KOPT-K1 (cell line): ENCODE data around the gene RSPH4A.
"Not testable (repeated sequence)": the region's sequence is repeated elsewhere in the genome, so short reads cannot be mapped to it uniquely, and the experiment has no call there.

Experiments
- H3K27ac ChIP-seq: fragments of 200-600 bp; sonication (generic); 2 replicates; pipeline ENCODE4 v1.5.1; 2016; ENCODE audit warnings: antibody characterized with exemption, mild to moderate bottlenecking, low read depth, low read length; ENCODE audit not compliant: poor library complexity, severe bottlenecking
- H3K36me3 ChIP-seq: fragments of 200-600 bp; sonication (generic); 2 replicates; pipeline ENCODE4 v1.5.1; 2017; ENCODE audit warnings: antibody characterized with exemption, mild to moderate bottlenecking, low read length, moderate library complexity; ENCODE audit not compliant: insufficient read depth
- H3K9me3 ChIP-seq: fragments of 200-600 bp; sonication (generic); 2 replicates; pipeline ENCODE4 v1.5.1; 2017; ENCODE audit warnings: antibody characterized with exemption, low read length, mild to moderate bottlenecking; ENCODE audit not compliant: insufficient read depth, poor library complexity, severe bottlenecking

Gene RSPH4A

GRCh38 chr6:116664169-116664568 lies 47.9 kb downstream of the RSPH4A start:
- H3K27ac ChIP-seq, H3K9me3 ChIP-seq: not testable (repeated sequence)
- peaks cover 30% of the 10 kb centered on the region for H3K36me3 ChIP-seq

DNA sequence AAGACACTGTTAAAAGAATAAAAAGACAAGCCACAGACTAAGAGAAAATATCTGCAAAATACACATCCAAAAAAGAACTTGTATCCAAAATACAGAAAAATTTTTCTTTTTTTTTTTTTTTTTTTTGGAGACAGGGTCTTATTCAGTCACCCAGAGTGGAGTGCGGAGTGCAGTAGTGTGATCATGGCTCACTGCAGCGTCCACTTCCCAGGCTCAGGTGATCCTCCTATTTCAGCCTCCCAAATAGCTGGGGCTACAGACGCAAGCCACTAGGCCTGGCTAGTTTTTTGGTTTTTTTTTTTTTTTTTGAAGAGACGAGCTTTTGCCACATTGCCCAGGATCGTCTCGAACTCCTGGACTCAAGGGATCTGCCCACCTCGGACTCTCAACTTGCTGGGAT lies 49.2 kb downstream of the RSPH4A start:
- Histone ChIP-seq H3K9me3 (no peaks in the 10 kb centered on the region), H3K27ac (no peak overlapping the region), H3K36me3 (peaks cover 20% of the 10 kb centered on the region)

GRCh38 chr6:116666869-116667268 lies 50.6 kb downstream of the RSPH4A start:
- Histone ChIP-seq H3K27ac (no peak overlapping the region), H3K36me3 (peaks cover 20% of the 10 kb centered on the region), H3K9me3 (no peaks in the 10 kb centered on the region)

- Histone ChIP-seq H3K36me3 (peaks cover 20% of the 10 kb centered on the region), H3K9me3 (no peaks in the 10 kb centered on the region), H3K27ac (peak overlapping the region; percentile 84)
These were observed 51.3 kb downstream of the RSPH4A start for GRCh38 chr6:116667623-116668022.

GRCh38 chr6:116672306-116672705 lies 56.0 kb downstream of the RSPH4A start:
- H3K27ac ChIP-seq: no peak overlapping the region
- H3K9me3 ChIP-seq: no peaks in the 10 kb centered on the region
- no peaks in the 10 kb centered on the region for H3K36me3 ChIP-seq

- Histone ChIP-seq H3K27ac (no peak overlapping the region), H3K9me3 (no peaks in the 10 kb centered on the region)
These were observed 59.7 kb downstream of the RSPH4A start for GRCh38 chr6:116676021-116676420.

DNA sequence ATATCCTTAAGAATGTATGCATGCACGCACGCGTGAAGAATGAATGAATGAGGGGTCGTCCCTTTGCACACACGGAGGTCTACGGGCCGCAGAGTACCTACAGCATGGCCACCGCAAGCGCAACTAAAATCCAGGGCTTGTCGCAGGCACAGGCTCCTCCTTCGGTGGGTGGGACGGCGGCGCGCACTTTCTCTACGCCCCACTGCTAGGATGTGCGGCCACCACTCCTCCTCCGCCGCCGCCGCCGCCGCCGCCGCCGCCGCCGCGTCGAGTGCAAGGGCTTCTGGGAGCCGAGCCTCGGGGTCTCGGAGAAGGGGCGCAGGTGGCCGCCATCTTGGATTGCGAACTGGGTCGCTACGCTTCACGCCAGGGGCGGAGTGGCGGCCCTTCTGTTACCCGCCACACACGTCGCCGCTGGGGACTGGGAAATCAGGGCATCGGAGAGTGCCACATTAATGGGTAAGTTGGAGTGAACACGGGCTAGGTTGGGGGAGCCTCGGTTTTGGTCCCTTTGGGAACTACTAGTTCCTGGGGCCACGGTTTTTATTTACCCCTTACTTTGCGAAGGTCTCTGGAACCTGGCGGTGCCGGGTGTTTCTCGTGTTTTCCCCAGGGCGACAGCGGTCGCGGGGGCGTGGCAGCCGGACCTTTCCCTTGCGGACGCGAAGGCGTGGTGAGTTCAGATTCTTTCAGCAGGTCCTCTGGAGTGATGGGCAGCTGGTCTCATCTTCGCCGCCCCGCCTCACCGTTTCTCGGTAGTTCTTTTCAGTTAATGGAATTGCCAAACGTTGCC lies 64.8 kb downstream of the RSPH4A start, which contains the start of gene KPNA5:
TSS of gene KPNA5 (plus strand) at position 332 of the 793 bp plus-strand sequence. CDS start at position 456, 124 bp downstream.
- Histone ChIP-seq H3K27ac (peak within 1 kb of the TSS; percentile 79), H3K36me3 (peaks cover 20% of the 10 kb centered on the region), H3K9me3 (no peaks in the 10 kb centered on the region)

More at GRCh38 chr6:116676021-116676420, 59.7 kb downstream of the RSPH4A start:
- H3K36me3 ChIP-seq: no peaks in the 10 kb centered on the region

DNA sequence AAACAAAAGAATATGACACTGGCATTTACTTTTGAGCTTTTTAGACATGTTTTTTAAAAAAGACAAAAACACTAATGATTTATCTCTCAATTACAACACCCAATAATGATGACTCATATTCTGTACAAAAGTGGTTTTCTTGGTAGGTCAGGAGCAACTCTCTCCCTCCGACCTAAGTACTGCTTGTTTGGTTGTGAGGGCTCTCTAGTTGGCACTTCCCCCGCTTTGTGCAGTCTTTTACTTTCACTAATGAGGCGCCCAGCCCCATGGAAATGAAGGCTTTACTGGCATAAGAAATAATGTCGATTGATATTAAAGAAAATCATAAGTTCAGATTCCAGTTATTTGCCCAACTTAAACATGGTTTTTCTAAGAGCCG lies 66.0 kb downstream of the RSPH4A start:
- peaks cover 20% of the 10 kb centered on the region for H3K36me3 ChIP-seq
- peak overlapping the region; percentile 79 for H3K27ac ChIP-seq
- no peaks in the 10 kb centered on the region for H3K9me3 ChIP-seq
